ENCODE results near the gene CRX.
A peak's percentile ranks its signal among the peaks of the same experiment; 100 is the strongest.

Gene CRX

DNA sequence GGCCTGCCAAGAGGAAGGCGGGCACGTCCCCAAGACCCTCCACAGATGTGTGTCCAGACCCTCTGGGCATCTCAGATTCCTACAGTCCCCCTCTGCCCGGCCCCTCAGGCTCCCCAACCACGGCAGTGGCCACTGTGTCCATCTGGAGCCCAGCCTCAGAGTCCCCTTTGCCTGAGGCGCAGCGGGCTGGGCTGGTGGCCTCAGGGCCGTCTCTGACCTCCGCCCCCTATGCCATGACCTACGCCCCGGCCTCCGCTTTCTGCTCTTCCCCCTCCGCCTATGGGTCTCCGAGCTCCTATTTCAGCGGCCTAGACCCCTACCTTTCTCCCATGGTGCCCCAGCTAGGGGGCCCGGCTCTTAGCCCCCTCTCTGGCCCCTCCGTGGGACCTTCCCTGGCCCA is 17.7 kb downstream of the CRX start:
- Histone ChIP-seq H3K18ac (ENCODE audit: low read length) (no peak overlapping the region), H2BK15ac (replicated peaks; ENCODE audit: low read depth) (no peak overlapping the region), H3K4ac (ENCODE audit: low read depth, low read length) (no peak overlapping the region), H3K9ac (ENCODE audit: low read length) (no peak overlapping the region), H4K8ac (ENCODE audit: low read depth, low read length) (no peak overlapping the region), H3K4me3 (ENCODE audit: low read length) (no peak overlapping the region), H3K56ac (ENCODE audit: low read length) (peak overlapping the region; percentile 34), H3K4me2 (ENCODE audit: low read length) (no peak overlapping the region), H4K5ac (ENCODE audit: low read length) (no peak overlapping the region), H3K4me1 (ENCODE audit: control insufficient read depth, low read depth, low read length) (peaks cover 2% of the 10 kb centered on the region), H3K79me1 (ENCODE audit: low read length) (no peaks in the 10 kb centered on the region), H3K79me2 (ENCODE audit: control insufficient read depth, insufficient read depth, low read length) (no peaks in the 10 kb centered on the region), H2BK120ac (ENCODE audit: low read depth, low read length) (no peak overlapping the region), H3K36me3 (ENCODE audit: control insufficient read depth, insufficient read depth, low read length) (no peaks in the 10 kb centered on the region), H2AK5ac (ENCODE audit: low read length) (no peak overlapping the region), H3K23ac (ENCODE audit: low read length) (no peak overlapping the region), H3K27me3 (ENCODE audit: insufficient read depth, low read length, poor library complexity) (no peaks in the 10 kb centered on the region), H2BK5ac (ENCODE audit: low read length) (no peak overlapping the region), H3K27ac (ENCODE audit: low read depth, low read length) (no peak overlapping the region)
- no peak for DNase-seq
- no CpG with 5 or more reads among the region's 16 CpGs for WGBS (ENCODE audit: extremely low coverage, insufficient coverage, low lambda C conversion rate)

GRCh38 chr19:47839913-47840312 is 18.2 kb downstream of the CRX start:
- Histone ChIP-seq H4K5ac (ENCODE audit: low read length) (no peak overlapping the region), H3K56ac (ENCODE audit: low read length) (peak overlapping the region; percentile 34), H2BK5ac (ENCODE audit: low read length) (no peak overlapping the region), H3K4me2 (ENCODE audit: low read length) (no peak overlapping the region), H3K4ac (ENCODE audit: low read depth, low read length) (no peak overlapping the region), H3K23ac (ENCODE audit: low read length) (no peak overlapping the region), H3K36me3 (ENCODE audit: control insufficient read depth, insufficient read depth, low read length) (no peaks in the 10 kb centered on the region), H3K4me3 (ENCODE audit: low read length) (no peak overlapping the region), H3K18ac (ENCODE audit: low read length) (no peak overlapping the region), H2BK15ac (replicated peaks; ENCODE audit: low read depth) (no peak overlapping the region), H2AK5ac (ENCODE audit: low read length) (no peak overlapping the region), H3K9ac (ENCODE audit: low read length) (no peak overlapping the region), H2BK120ac (ENCODE audit: low read depth, low read length) (no peak overlapping the region), H3K79me1 (ENCODE audit: low read length) (no peaks in the 10 kb centered on the region), H3K79me2 (ENCODE audit: control insufficient read depth, insufficient read depth, low read length) (no peaks in the 10 kb centered on the region), H3K27ac (ENCODE audit: low read depth, low read length) (no peak overlapping the region), H3K27me3 (ENCODE audit: insufficient read depth, low read length, poor library complexity) (no peaks in the 10 kb centered on the region), H4K8ac (ENCODE audit: low read depth, low read length) (no peak overlapping the region), H3K4me1 (ENCODE audit: control insufficient read depth, low read depth, low read length) (peaks cover 2% of the 10 kb centered on the region)
- whole genome bisulfite sequencing (ENCODE audit: extremely low coverage, insufficient coverage, low lambda C conversion rate): no CpG with 5 or more reads among the region's 10 CpGs
- DNase-seq: peak; percentile 78

- H3K27me3 ChIP-seq (ENCODE audit: insufficient read depth, low read length, poor library complexity): no peaks in the 10 kb centered on the region
- H2BK120ac ChIP-seq (ENCODE audit: low read depth, low read length): no peak overlapping the region
- no peak overlapping the region for H3K23ac ChIP-seq (ENCODE audit: low read length)
- H4K8ac ChIP-seq (ENCODE audit: low read depth, low read length): no peak overlapping the region
- no peak for DNase-seq
- H3K4me1 ChIP-seq (ENCODE audit: control insufficient read depth, low read depth, low read length): peaks cover 2% of the 10 kb centered on the region
- H3K4me3 ChIP-seq (ENCODE audit: low read length): no peak overlapping the region
- no peak overlapping the region for H2BK15ac ChIP-seq (replicated peaks; ENCODE audit: low read depth)
- H2BK5ac ChIP-seq (ENCODE audit: low read length): no peak overlapping the region
- no peak overlapping the region for H3K18ac ChIP-seq (ENCODE audit: low read length)
- no peak overlapping the region for H3K9ac ChIP-seq (ENCODE audit: low read length)
- H3K4ac ChIP-seq (ENCODE audit: low read depth, low read length): no peak overlapping the region
- H3K4me2 ChIP-seq (ENCODE audit: low read length): no peak overlapping the region
- no peak overlapping the region for H4K5ac ChIP-seq (ENCODE audit: low read length)
- H3K36me3 ChIP-seq (ENCODE audit: control insufficient read depth, insufficient read depth, low read length): no peaks in the 10 kb centered on the region
- WGBS (ENCODE audit: extremely low coverage, insufficient coverage, low lambda C conversion rate): no CpG with 5 or more reads among the region's 5 CpGs
- H3K79me2 ChIP-seq (ENCODE audit: control insufficient read depth, insufficient read depth, low read length): no peaks in the 10 kb centered on the region
- no peaks in the 10 kb centered on the region for H3K79me1 ChIP-seq (ENCODE audit: low read length)
- H2AK5ac ChIP-seq (ENCODE audit: low read length): no peak overlapping the region
- no peak overlapping the region for H3K27ac ChIP-seq (ENCODE audit: low read depth, low read length)
- no peak overlapping the region for H3K56ac ChIP-seq (ENCODE audit: low read length)
Observed at GRCh38 chr19:47842941-47843340, 21.2 kb downstream of the CRX start.

DNA sequence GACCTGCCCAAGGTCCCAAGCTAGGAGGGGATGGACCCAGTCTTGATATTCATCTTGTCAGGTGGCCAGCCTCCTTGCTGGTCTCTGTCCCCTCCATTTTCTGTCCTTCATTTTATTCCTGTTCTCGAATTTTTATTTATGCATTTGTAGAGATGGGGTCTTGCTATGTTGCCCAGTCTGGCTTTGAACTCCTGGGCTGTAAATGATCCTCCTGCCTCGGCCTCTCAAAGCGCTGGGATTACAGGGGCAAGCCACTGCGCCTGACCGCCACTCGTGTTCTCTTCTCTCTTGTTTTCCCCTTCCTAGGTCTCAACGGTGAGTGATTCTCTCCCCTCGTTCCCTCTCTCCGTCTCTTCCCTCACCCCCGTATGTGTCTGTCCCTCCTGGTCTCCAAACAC is 26.7 kb downstream of the CRX start:
- Histone ChIP-seq H2BK120ac (ENCODE audit: low read depth, low read length) (no peak overlapping the region), H3K27ac (ENCODE audit: low read depth, low read length) (peak overlapping the region; percentile 13), H4K5ac (ENCODE audit: low read length) (no peak overlapping the region), H3K4ac (ENCODE audit: low read depth, low read length) (no peak overlapping the region), H3K4me3 (ENCODE audit: low read length) (no peak overlapping the region), H3K79me2 (ENCODE audit: control insufficient read depth, insufficient read depth, low read length) (no peaks in the 10 kb centered on the region), H2BK5ac (ENCODE audit: low read length) (no peak overlapping the region), H3K4me1 (ENCODE audit: control insufficient read depth, low read depth, low read length) (no peaks in the 10 kb centered on the region), H3K9ac (ENCODE audit: low read length) (peak overlapping the region; percentile 20), H3K27me3 (ENCODE audit: insufficient read depth, low read length, poor library complexity) (no peaks in the 10 kb centered on the region), H2BK15ac (replicated peaks; ENCODE audit: low read depth) (no peak overlapping the region), H3K56ac (ENCODE audit: low read length) (peak overlapping the region; percentile 59), H3K23ac (ENCODE audit: low read length) (no peak overlapping the region), H3K4me2 (ENCODE audit: low read length) (peak overlapping the region; percentile 17), H2AK5ac (ENCODE audit: low read length) (no peak overlapping the region), H3K79me1 (ENCODE audit: low read length) (no peaks in the 10 kb centered on the region), H3K18ac (ENCODE audit: low read length) (no peak overlapping the region), H3K36me3 (ENCODE audit: control insufficient read depth, insufficient read depth, low read length) (no peaks in the 10 kb centered on the region), H4K8ac (ENCODE audit: low read depth, low read length) (no peak overlapping the region)
- no CpG with 5 or more reads among the region's 10 CpGs for WGBS (ENCODE audit: extremely low coverage, insufficient coverage, low lambda C conversion rate)
- no peak for DNase-seq

- Histone ChIP-seq H3K79me1 (ENCODE audit: low read length) (no peaks in the 10 kb centered on the region), H2BK5ac (ENCODE audit: low read length) (no peak overlapping the region), H3K18ac (ENCODE audit: low read length) (no peak overlapping the region), H3K4ac (ENCODE audit: low read depth, low read length) (no peak overlapping the region), H3K4me3 (ENCODE audit: low read length) (no peak overlapping the region), H3K27ac (ENCODE audit: low read depth, low read length) (peak overlapping the region; percentile 49), H3K9ac (ENCODE audit: low read length) (peak overlapping the region; percentile 20), H4K5ac (ENCODE audit: low read length) (no peak overlapping the region), H2AK5ac (ENCODE audit: low read length) (no peak overlapping the region), H3K27me3 (ENCODE audit: insufficient read depth, low read length, poor library complexity) (no peaks in the 10 kb centered on the region), H3K56ac (ENCODE audit: low read length) (peak overlapping the region; percentile 59), H3K4me2 (ENCODE audit: low read length) (peak overlapping the region; percentile 17), H4K8ac (ENCODE audit: low read depth, low read length) (no peak overlapping the region), H3K4me1 (ENCODE audit: control insufficient read depth, low read depth, low read length) (no peaks in the 10 kb centered on the region), H2BK15ac (replicated peaks; ENCODE audit: low read depth) (no peak overlapping the region), H3K23ac (ENCODE audit: low read length) (no peak overlapping the region), H3K79me2 (ENCODE audit: control insufficient read depth, insufficient read depth, low read length) (no peaks in the 10 kb centered on the region), H3K36me3 (ENCODE audit: control insufficient read depth, insufficient read depth, low read length) (no peaks in the 10 kb centered on the region), H2BK120ac (ENCODE audit: low read depth, low read length) (no peak overlapping the region)
- peak; percentile 90 for DNase-seq
- WGBS (ENCODE audit: extremely low coverage, insufficient coverage, low lambda C conversion rate): no CpG with 5 or more reads among the region's 22 CpGs
Observed at GRCh38 chr19:47848823-47849473, 27.2 kb downstream of the CRX start.

GRCh38 chr19:47853003-47853402 is 31.3 kb downstream of the CRX start:
- no peak overlapping the region for H3K9ac ChIP-seq (ENCODE audit: low read length)
- no peak for DNase-seq
- no peak overlapping the region for H4K5ac ChIP-seq (ENCODE audit: low read length)
- no peak overlapping the region for H3K18ac ChIP-seq (ENCODE audit: low read length)
- H3K27ac ChIP-seq (ENCODE audit: low read depth, low read length): no peak overlapping the region
- no peak overlapping the region for H2BK120ac ChIP-seq (ENCODE audit: low read depth, low read length)
- H3K27me3 ChIP-seq (ENCODE audit: insufficient read depth, low read length, poor library complexity): no peaks in the 10 kb centered on the region
- H3K79me1 ChIP-seq (ENCODE audit: low read length): no peaks in the 10 kb centered on the region
- no peaks in the 10 kb centered on the region for H3K4me1 ChIP-seq (ENCODE audit: control insufficient read depth, low read depth, low read length)
- H3K4me3 ChIP-seq (ENCODE audit: low read length): no peak overlapping the region
- H2AK5ac ChIP-seq (ENCODE audit: low read length): no peak overlapping the region
- H2BK15ac ChIP-seq (replicated peaks; ENCODE audit: low read depth): no peak overlapping the region
- H3K56ac ChIP-seq (ENCODE audit: low read length): no peak overlapping the region
- H4K8ac ChIP-seq (ENCODE audit: low read depth, low read length): no peak overlapping the region
- H3K4me2 ChIP-seq (ENCODE audit: low read length): no peak overlapping the region
- H3K36me3 ChIP-seq (ENCODE audit: control insufficient read depth, insufficient read depth, low read length): no peaks in the 10 kb centered on the region
- H3K79me2 ChIP-seq (ENCODE audit: control insufficient read depth, insufficient read depth, low read length): no peaks in the 10 kb centered on the region
- H3K4ac ChIP-seq (ENCODE audit: low read depth, low read length): no peak overlapping the region
- H3K23ac ChIP-seq (ENCODE audit: low read length): no peak overlapping the region
- no peak overlapping the region for H2BK5ac ChIP-seq (ENCODE audit: low read length)
- WGBS (ENCODE audit: extremely low coverage, insufficient coverage, low lambda C conversion rate): no CpG with 5 or more reads among the region's 5 CpGs
